K562 (cell line): Measurements from ENCODE around the gene TM9SF4. TPM values are rescaled to one million over a fixed set of nuclear protein-coding genes. Genes with fewer than 3 reads are reported as not detected.
A peak's percentile ranks its signal among the peaks of the same experiment; 100 is the strongest.

Source experiments
- CLOCK ChIP-seq: fragments of 250-450 bp; sonication (Bioruptor Pico); IDR thresholded peaks from 2 replicates; pipeline ENCODE4 v1.4.0; 2020; ENCODE audit warnings: mild to moderate bottlenecking, moderate library complexity, borderline replicate concordance
- CREB1 ChIP-seq, 2 experiments: sonication (generic) in 1 of 2; formaldehyde crosslinking in 1 of 2; IDR thresholded peaks; 2 replicates each; pipeline versions ENCODE4 v1.6.1 to v1.8.0; 2012 to 2022; ENCODE audit warnings: inconsistent platforms in 1 of 2, mild to moderate bottlenecking in 1 of 2, missing genetic modification reagents in 1 of 2, moderate library complexity in 1 of 2
- ELK3 ChIP-seq: fragments of 450-650 bp; formaldehyde crosslinking; IDR thresholded peaks from 2 replicates; pipeline ENCODE4 v1.4.0; 2020; ENCODE audit warnings: mild to moderate bottlenecking
- FOXM1 ChIP-seq, 2 experiments: fragments of 450-650 bp in 1 of 2; sonication (generic) in 1 of 2; formaldehyde crosslinking in 1 of 2; IDR thresholded peaks; 2 replicates each; pipeline versions ENCODE4 v1.6.1 to v1.9.0; 2017 to 2022; ENCODE audit warnings: low read depth in 2 of 2, mild to moderate bottlenecking in 2 of 2, missing genetic modification reagents in 1 of 2, moderate library complexity in 1 of 2
- HNRNPH1 ChIP-seq: fragments of 200-400 bp; formaldehyde crosslinking; optimal IDR thresholded peaks from 2 replicates; pipeline ENCODE3; 2017; ENCODE audit warnings: low read depth, mild to moderate bottlenecking, low read length, moderate library complexity
- HNRNPL ChIP-seq: fragments of 200-400 bp; formaldehyde crosslinking; IDR thresholded peaks from 2 replicates; pipeline ENCODE4 v1.6.1; 2017; ENCODE audit warnings: low read depth, mild to moderate bottlenecking, low read length
- KLF16 ChIP-seq: IDR thresholded peaks from 2 replicates; pipeline ENCODE4 v1.6.1; 2016; ENCODE audit warnings: antibody characterized with exemption
- MITF ChIP-seq: IDR thresholded peaks from 2 replicates; pipeline ENCODE4 v1.6.1; 2014; ENCODE audit warnings: antibody characterized with exemption
- NCOA2 ChIP-seq, 2 experiments: fragments of 450-650 bp; IDR thresholded peaks; 2 replicates each; pipeline ENCODE4 v1.6.1; 2018; ENCODE audit warnings: mild to moderate bottlenecking in 2 of 2, moderate library complexity in 1 of 2; ENCODE audit not compliant: partially characterized antibody in 2 of 2
- POLR3G ChIP-seq: IDR thresholded peaks from 2 replicates; pipeline ENCODE4 v1.6.1; 2011; ENCODE audit not compliant: insufficient read length, insufficient replicate concordance; ENCODE audit errors: extremely low read depth
- SRSF3 ChIP-seq: fragments of 200-400 bp; formaldehyde crosslinking; IDR thresholded peaks from 2 replicates; pipeline ENCODE4 v1.6.1; 2016; ENCODE audit warnings: mild to moderate bottlenecking, low read length, moderate library complexity; ENCODE audit not compliant: insufficient read depth
- TCF7L2 ChIP-seq: fragments of 150-350 bp; IDR thresholded peaks from 2 replicates; pipeline ENCODE4 v1.6.1; 2016; ENCODE audit warnings: low read depth, mild to moderate bottlenecking, low read length, moderate library complexity
- THRA ChIP-seq: fragments of 450-650 bp; IDR thresholded peaks from 2 replicates; pipeline ENCODE4 v1.6.1; 2017; ENCODE audit warnings: mild to moderate bottlenecking, moderate library complexity
- YY1 ChIP-seq, 3 experiments: IDR thresholded peaks; 2 replicates each; pipeline ENCODE4 v1.6.1; 2011; ENCODE audit warnings: low read length in 2 of 3, mild to moderate bottlenecking in 2 of 3, moderate library complexity in 2 of 3, borderline replicate concordance in 1 of 3, control low read depth in 1 of 3, low read depth in 1 of 3; ENCODE audit not compliant: insufficient read depth in 3 of 3, insufficient replicate concordance in 2 of 3, control insufficient read depth in 1 of 3, insufficient read length in 1 of 3; ENCODE audit errors: extremely low read depth in 1 of 3
- ZBTB43 ChIP-seq: sonication (generic); formaldehyde crosslinking; IDR thresholded peaks from 2 replicates; pipeline ENCODE4 v1.8.0; 2023; ENCODE audit warnings: mild to moderate bottlenecking, missing genetic modification reagents
- polyA plus RNA-seq, 8 experiments: library from polyadenylated mRNA; depleted of rRNA in 4 of 8; stranded (reverse) in 5 of 8; unstranded in 3 of 8; fragments of >200 nt; fragmentation: Nextera tagmentation in 2 of 8; fragmentation: Illumina TruSeq in 1 of 8; extraction: Ambion mirVana in 2 of 8; extraction: Trizol in 1 of 8; gene quantifications; 2 replicates each; pipeline versions ENCODE4 v1.2.1 to v1.2.3, GENCODE V29; 2011 to 2014; ENCODE audit warnings: inconsistent platforms in 1 of 8, missing spikeins in 1 of 8
- total RNA-seq, 7 experiments: library from RNA; depleted of rRNA in 6 of 7; stranded (reverse); fragments of >200 nt in 6 of 7; fragmentation: Illumina TruSeq in 2 of 7; extraction: Trizol in 2 of 7; gene quantifications; 2 replicates each; pipeline versions ENCODE4 v1.2.1 to v1.2.3, GENCODE V29; 2011 to 2021; ENCODE audit warnings: low replicate concordance in 1 of 7

The TM9SF4 gene
- total and polyA plus RNA-seq, 9 of the 15 experiments (the other 6 are each of a cell fraction or from before 2014, with no cell fraction given) = 14.5 to 46.3 (median 26.9) TPM

- TF ChIP-seq MITF (no peak), CLOCK (CRISPR knock-in tag) (no peak), YY1 (IDR thresholded peaks at IDR 0.05; ENCODE audit: borderline replicate concordance in 1 of 3, control insufficient read depth in 1 of 3, extremely low read depth in 1 of 3, insufficient read depth in 3 of 3, insufficient read length in 1 of 3, insufficient replicate concordance in 2 of 3, low read depth in 1 of 3, low read length in 2 of 3) (peak; percentile 56 to 89 (median 84)), CREB1 (IDR thresholded peaks at IDR 0.05) (peak; percentile 43; the same call in 1 of the 2 replicates), CREB1 (CRISPR knock-in tag; IDR thresholded peaks at IDR 0.05) (no peak), HNRNPL (peak; percentile 45; the same call in 1 of the 2 replicates), HNRNPH1 (no peak), TCF7L2 (no peak), SRSF3 (no peak), KLF16 (no peak), NCOA2 (IDR thresholded peaks at IDR 0.05; ENCODE audit: partially characterized antibody in 2 of 2) (no peak), ELK3 (CRISPR knock-in tag) (no peak), ZBTB43 (CRISPR knock-in tag) (peak; percentile 63; the same call in 1 of the 2 replicates), FOXM1 (IDR thresholded peaks at IDR 0.05; ENCODE audit: low read depth) (no peak), FOXM1 (CRISPR knock-in tag; IDR thresholded peaks at IDR 0.05; ENCODE audit: low read depth) (no peak), POLR3G (no peak), THRA (no peak)
Measured at GRCh38 chr20:32207626-32208498, 98.3 kb downstream of the TM9SF4 start, which contains the start of the genes PLAGL2 and POFUT1 (continued).
